ENCODE data around the gene C1QTNF6.

GRCh38 chr22:37147186-37147990, 40.7 kb downstream of the C1QTNF6 start:
- TF ChIP-seq CTCF (conservative IDR thresholded peaks at IDR 0.05 in 1 of 2, IDR thresholded peaks at IDR 0.05 in 1 of 2; ENCODE audit: extremely low read depth in 1 of 2, insufficient read depth in 1 of 2, low read depth in 1 of 2, low read length in 2 of 2) (no peak), EZH2 (IDR thresholded peaks at IDR 0.05; ENCODE audit: borderline replicate concordance, low read length) (no peak)
